Nasal cavity respiratory epithelium epithelial cell of viscerocranial mucosa (primary cell): Measurements from ENCODE around the gene FAP. TPM values are rescaled to one million over a fixed set of nuclear protein-coding genes. Genes with fewer than 3 reads are reported as not detected.

Experiments
- total RNA-seq: library from RNA; depleted of rRNA; stranded (reverse); fragments of >200 nt; gene quantifications from 2 replicates; pipeline ENCODE4 v1.2.3, GENCODE V29; 2014

The FAP gene
- total RNA-seq: 1.7 and 14.2 TPM in 2 replicates

GRCh38 chr2:162243294-162243693 is at the start of gene FAP:
FAP (minus strand) TSS chr2:162243445; CDS start chr2:162243327, 118 bp downstream.

DNA sequence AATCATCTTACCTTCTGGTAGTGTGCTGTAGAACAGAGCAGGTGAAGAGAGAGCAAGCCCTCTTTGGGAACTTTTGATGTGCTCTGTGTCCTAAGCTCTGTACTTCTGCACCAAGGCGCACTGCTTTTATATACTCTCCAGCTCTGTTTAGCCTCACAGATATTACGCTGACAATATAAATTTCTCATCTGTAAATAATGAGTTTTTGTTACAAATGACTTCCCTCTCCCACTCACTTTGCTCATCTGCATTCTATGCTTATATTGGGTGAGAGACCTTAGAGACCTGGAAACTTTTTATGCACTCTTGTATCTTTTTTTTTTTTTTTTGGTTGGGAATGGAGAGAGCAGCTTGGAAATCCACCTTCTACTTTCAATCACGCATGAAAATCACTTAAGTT is 91.1 kb downstream of the FAP start, which contains the start of gene GCG:
Gene GCG, minus strand, starts transcription at position 101 of the 400 bp plus-strand sequence. CDS start 3,069 bp downstream, outside the sequence.

Other genes with a start within 250 kb of the FAP start
- 5.5 and 9.3 TPM in 2 replicates for gene DPP4, start 169.2 kb downstream of the FAP start, total RNA-seq
- not detected in 2 replicates for gene GCG, start 91.2 kb downstream of the FAP start, total RNA-seq
- 6.8 and 27.3 TPM in 2 replicates for gene IFIH1, start 75.2 kb upstream of the FAP start, total RNA-seq
- gene GCA, start 100.7 kb upstream of the FAP start, total RNA-seq: 6.2 and 9.0 TPM in 2 replicates